Bronchial epithelial cell (primary cell): ENCODE results near the gene CELA2A. TPM values are rescaled to one million over a fixed set of nuclear protein-coding genes. Genes with fewer than 3 reads are reported as not detected.

Experiments
- DNase-seq: peaks from one replicate; pipeline ENCODE4 v3.0.0-alpha.2; 2010; ENCODE audit warnings: low read depth
- FAIRE-seq: peaks from 2 replicates; lab custom pipeline; 2011; peaks lifted over from hg19 to GRCh38; lab: Jason Lieb, UNC
- H3K27me3 ChIP-seq: 2 replicates; pipeline ENCODE4 v1.5.1; 2011; ENCODE audit warnings: low read length; ENCODE audit not compliant: control insufficient read depth, insufficient read depth
- H3K36me3 ChIP-seq: 2 replicates; pipeline ENCODE4 v1.5.1; 2011; ENCODE audit warnings: low read length; ENCODE audit not compliant: control insufficient read depth, insufficient read depth
- H3K4me3 ChIP-seq: 2 replicates; pipeline ENCODE4 v1.5.1; 2011; ENCODE audit warnings: mild to moderate bottlenecking, low read depth, low read length, control low read depth
- CTCF ChIP-seq: IDR thresholded peaks from 2 replicates; pipeline ENCODE4 v1.5.1; 2011; ENCODE audit warnings: mild to moderate bottlenecking, moderate library complexity, low read length, control low read depth, inconsistent platforms; ENCODE audit not compliant: insufficient read depth, severe bottlenecking
- total RNA-seq: library from RNA; depleted of rRNA; stranded (reverse); fragments of >200 nt; gene quantifications from 2 replicates; pipeline ENCODE4 v1.2.1, GENCODE V29; 2014

Gene CELA2A
- total RNA-seq, 1 donor from 2014 or later = not detected

- Histone ChIP-seq H3K36me3 (no peaks in the 10 kb centered on the region), H3K27me3 (no peaks in the 10 kb centered on the region), H3K4me3 (no peak overlapping the region)
- no peak for TF ChIP-seq CTCF
- DNase-seq (no peak), FAIRE-seq (no peak)
Measured at GRCh38 chr1:15439325-15439724, 17.2 kb upstream of the CELA2A start.

DNA sequence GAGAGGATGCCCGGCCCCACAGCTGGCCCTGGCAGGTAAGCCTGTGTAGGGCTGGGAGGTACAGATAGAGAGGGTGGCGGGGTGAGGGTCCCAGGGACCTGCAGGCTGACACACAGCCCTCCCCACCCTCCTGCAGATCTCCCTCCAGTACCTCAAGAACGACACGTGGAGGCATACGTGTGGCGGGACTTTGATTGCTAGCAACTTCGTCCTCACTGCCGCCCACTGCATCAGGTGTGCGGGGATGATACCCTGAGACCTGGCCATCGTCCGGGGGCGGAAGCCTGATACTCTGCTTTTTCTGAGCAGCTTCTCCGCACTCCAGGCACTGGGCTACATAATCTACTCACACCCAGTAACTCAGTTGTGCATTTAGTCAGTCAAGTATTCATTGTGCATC lies 16.2 kb upstream of the CELA2A start:
- TF ChIP-seq CTCF = no peak
- H3K4me3 ChIP-seq = no peak overlapping the region
- no peaks in the 10 kb centered on the region for H3K36me3 ChIP-seq
- no peak for DNase-seq
- no peak for FAIRE-seq
- no peaks in the 10 kb centered on the region for H3K27me3 ChIP-seq

DNA sequence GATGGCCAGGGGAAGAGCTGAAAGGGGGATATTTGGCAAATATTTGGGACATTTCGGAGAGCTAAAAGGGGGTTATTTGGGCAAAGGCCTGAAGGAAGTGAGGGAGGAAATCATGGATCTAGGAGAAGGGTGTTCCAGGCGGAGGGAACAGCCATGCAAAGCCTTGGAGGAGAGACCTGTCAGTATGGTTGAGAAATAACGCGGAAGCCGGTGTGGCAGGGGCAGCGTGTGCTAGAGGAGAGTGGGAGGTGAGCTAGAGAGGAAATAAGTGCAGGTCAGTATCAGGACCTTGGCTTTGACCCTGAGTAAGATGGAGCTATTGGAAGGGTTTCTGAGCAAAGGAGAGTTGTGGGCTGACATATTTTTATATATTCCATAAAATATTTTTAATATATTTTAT lies 15.3 kb upstream of the CELA2A start:
- Histone ChIP-seq H3K27me3 (no peaks in the 10 kb centered on the region), H3K4me3 (no peak overlapping the region), H3K36me3 (no peaks in the 10 kb centered on the region)
- TF ChIP-seq CTCF = no peak
- no peak for FAIRE-seq
- no peak for DNase-seq

- Histone ChIP-seq H3K4me3 (no peak overlapping the region), H3K27me3 (no peaks in the 10 kb centered on the region), H3K36me3 (no peaks in the 10 kb centered on the region)
- FAIRE-seq (no peak), DNase-seq (no peak)
- TF ChIP-seq CTCF = no peak
Measured at GRCh38 chr1:15442119-15442518, 14.4 kb upstream of the CELA2A start.

GRCh38 chr1:15442759-15443158 lies 13.8 kb upstream of the CELA2A start:
- no peaks in the 10 kb centered on the region for H3K36me3 ChIP-seq
- TF ChIP-seq CTCF = no peak
- H3K4me3 ChIP-seq = no peak overlapping the region
- DNase-seq (no peak), FAIRE-seq (no peak)
- H3K27me3 ChIP-seq = no peaks in the 10 kb centered on the region

DNA sequence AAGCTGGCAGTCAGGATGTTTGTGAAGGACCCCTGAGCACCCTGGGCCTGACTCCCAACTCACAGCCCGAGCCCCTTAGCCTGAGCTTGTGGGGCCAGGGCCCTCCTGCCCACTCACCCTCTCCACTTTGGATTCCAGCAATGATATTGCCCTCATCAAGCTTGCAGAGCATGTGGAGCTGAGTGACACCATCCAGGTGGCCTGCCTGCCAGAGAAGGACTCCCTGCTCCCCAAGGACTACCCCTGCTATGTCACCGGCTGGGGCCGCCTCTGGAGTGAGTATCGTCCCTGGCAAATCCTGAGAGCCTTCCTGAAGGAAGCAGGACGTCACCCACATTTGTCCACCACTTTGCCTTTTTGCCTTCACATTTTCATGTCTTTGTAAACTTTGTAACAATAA lies 13.3 kb upstream of the CELA2A start:
- no peak for FAIRE-seq
- no peak overlapping the region for H3K4me3 ChIP-seq
- no peak for DNase-seq
- H3K36me3 ChIP-seq = no peaks in the 10 kb centered on the region
- TF ChIP-seq CTCF = no peak
- no peaks in the 10 kb centered on the region for H3K27me3 ChIP-seq
